H54 (cell line): ENCODE measurements around the gene CYSLTR2.

Source experiments
- DNase-seq: peaks from one replicate; pipeline ENCODE4 v3.0.0; 2011; ENCODE audit warnings: low spot score, mixed read lengths; ENCODE audit not compliant: insufficient read length
- FAIRE-seq: peaks from 3 replicates; lab custom pipeline; 2011; peaks lifted over from hg19 to GRCh38; lab: Jason Lieb, UNC
- POLR2A ChIP-seq: IDR thresholded peaks from 2 replicates; pipeline ENCODE4 v1.6.1; 2011; ENCODE audit warnings: low read depth, mild to moderate bottlenecking, low read length

Gene CYSLTR2

DNA sequence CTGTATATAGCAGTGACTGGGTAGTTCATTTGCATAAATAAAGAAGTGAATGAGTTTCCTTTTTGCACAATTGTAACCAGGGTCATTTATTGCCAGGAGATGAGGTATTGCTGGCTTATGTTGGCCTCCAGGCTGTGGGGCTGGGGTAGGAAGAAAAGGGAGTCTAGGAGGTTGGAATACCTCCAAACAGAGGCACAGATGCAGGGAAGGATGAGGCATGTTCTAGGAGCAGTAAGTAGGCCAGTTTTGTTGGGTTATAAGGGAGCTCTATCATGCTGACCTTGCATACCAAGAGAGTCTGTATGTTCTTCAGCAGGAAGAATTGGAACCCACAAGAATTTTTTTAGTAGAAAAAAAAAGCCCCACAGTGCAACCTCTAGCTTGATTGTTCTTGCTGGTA lies 17.2 kb upstream of the CYSLTR2 start:
- FAIRE-seq (no peak), DNase-seq (no peak)
- no peak for TF ChIP-seq POLR2A

DNA sequence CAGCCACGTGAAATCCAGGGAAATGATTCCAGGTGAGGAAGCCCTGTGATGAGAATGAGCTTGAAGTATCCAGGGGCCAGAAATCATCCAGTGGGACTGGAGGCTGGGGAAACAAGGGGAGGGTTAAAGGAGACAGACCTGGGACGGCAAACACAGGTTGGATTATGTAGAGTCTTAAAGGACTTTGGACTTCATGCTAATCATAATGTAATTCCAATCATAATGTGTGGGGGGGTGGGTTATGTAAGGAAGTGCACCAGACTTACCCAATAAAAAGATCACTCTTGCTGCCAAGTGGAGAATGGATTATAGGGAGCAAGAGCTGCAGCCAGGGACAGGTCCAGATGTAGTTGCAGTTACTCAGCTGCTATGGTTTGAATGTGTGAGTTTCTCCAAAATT lies 16.1 kb upstream of the CYSLTR2 start:
- no peak for TF ChIP-seq POLR2A
- FAIRE-seq (no peak), DNase-seq (no peak)

DNA sequence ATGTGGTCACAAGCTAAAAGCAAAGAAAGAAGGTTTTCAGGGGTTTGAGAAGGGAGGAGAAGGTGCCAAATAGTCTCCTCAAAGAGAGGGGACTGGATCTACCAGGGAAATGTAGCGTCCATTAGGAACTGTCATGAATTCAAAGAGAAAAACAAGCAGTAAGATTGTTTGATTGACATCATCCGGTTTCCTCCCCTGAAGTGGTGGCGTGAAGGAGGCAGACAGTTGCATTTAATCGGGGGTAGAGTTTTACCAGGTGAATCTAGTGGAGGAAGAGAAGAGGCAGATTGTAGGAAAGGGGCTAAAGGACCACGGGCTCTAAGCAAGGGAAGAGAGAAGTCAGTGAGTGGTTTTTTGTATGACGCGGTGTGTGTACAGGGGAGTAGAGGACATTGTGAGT lies 13.0 kb upstream of the CYSLTR2 start:
- TF ChIP-seq POLR2A = no peak
- FAIRE-seq (no peak), DNase-seq (no peak)

DNA sequence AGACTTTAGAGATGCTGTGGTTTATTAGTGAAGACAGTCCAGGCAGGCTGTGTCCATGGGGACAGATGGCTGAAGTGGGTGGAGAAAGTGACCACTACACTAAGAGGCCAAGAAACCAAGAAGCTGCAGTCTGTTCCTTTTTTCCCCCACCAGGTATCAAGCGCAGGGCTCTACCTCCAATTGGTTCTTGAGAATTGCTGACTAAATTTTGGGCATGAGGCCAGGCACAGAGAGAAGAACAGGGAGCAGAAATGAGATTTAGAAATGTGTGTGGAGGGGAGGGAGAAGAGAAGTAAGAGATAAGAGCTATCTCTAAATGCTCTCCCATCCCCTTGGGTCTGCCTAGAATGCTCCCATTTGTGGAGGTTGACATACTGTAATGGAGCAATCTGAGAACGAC lies 12.3 kb upstream of the CYSLTR2 start:
- no peak for TF ChIP-seq POLR2A
- FAIRE-seq (no peak), DNase-seq (no peak)

DNA sequence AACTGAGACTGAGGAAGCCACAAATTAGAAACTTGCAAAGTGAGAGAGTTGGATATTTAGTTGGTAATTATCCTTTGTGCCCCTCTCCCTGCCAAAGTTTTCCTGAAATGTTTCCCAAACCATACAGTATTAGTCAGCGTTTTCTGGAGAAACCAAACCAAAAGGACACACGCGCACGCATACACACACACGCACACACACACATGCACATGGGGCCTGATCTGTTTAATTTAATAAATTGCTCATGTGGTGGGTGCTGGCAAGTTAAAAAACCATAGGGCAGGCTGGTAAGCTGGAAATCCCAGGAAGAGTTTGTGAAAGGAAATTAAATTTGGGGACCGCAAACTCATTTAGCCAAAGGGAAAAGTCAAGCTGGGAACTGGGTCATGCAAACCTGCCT lies 11.7 kb upstream of the CYSLTR2 start:
- FAIRE-seq = no peak
- no peak for TF ChIP-seq POLR2A
- DNase-seq = no peak

- DNase-seq (no peak), FAIRE-seq (no peak)
- TF ChIP-seq POLR2A = no peak
These were observed 10.6 kb upstream of the CYSLTR2 start for GRCh38 chr13:48643159-48643558.

DNA sequence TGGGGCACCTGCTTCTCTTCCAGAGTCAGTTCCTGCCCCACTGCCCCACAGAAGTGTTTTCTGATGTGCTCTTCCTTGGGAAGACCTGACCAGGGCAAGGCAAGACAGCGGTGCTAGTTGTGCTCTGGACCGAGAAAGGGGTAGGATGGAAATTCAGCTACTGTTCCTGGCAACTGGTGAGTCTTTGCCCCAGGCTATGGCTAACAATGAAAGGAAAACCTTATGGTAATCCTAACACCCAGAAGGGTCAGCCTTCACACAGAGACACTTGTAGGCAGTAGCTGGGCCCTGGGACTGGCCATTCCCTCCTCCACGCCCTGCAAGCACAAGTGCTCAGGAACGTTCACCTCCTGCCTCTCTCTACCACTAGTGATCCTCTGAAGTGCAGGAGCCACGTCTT lies 9.6 kb upstream of the CYSLTR2 start:
- TF ChIP-seq POLR2A = no peak
- no peak for FAIRE-seq
- no peak for DNase-seq

DNA sequence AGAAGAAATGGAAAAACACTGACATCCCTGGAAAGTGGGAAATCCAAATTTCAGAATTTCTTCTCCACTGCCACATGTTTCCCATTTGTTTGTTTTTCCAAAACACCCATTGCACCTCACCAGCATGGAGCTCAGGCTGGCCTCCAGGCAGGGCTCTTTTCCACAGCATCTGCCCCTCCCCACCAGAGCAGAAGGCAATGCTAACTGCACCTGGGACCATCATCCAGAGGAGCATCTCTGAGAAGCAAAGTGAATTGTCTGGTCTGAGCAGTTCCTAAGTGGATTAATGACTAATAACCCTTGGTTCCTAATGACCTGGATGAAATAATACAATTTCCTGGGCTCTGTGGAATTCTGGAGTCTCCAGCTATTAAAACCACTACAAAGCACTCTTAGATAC lies 8.8 kb upstream of the CYSLTR2 start:
- FAIRE-seq (no peak), DNase-seq (no peak)
- TF ChIP-seq POLR2A = no peak

DNA sequence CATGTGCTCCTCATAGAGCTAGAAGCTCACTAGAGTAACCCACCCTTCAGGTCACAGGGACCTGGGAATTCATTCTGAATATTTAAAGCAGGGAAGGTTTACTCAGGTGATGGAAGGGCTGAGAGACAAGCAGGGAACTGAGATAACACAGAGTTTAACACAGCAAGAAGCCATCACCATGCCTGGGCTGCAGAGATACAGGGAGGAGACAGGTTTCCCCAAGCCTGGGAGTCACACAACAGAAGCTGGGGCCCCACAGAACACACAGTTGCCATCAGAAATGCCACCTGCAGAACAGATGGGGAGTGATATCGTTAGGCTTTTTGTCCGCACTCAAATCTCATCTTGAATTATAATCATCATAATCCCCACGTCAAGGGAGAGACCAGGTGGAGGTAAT lies 7.9 kb upstream of the CYSLTR2 start:
- FAIRE-seq (no peak), DNase-seq (no peak)
- TF ChIP-seq POLR2A = no peak

- no peak for FAIRE-seq
- TF ChIP-seq POLR2A = no peak
- DNase-seq = no peak
These were observed 6.9 kb upstream of the CYSLTR2 start for GRCh38 chr13:48646791-48647190.

- FAIRE-seq = no peak
- no peak for TF ChIP-seq POLR2A
- no peak for DNase-seq
These were observed 6.1 kb upstream of the CYSLTR2 start for GRCh38 chr13:48647625-48648024.

DNA sequence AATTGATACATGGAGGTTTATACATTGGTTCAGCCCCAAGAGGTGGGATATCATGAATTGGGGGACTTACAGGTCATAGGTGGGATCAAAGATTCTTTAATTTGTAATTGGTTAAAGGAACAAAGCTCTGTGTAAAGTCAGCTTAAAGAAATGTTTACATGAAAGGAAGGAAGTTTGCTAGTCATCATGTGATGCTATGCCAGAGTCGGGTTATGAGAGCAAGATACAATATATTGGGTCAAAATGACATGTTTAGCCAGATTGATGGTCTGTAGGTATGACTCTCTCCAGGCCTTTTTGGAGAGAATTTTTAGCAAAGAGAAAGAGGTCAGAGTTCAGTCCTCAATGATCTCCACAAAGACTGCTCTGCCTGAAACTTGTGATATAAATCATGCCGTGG lies 5.3 kb upstream of the CYSLTR2 start:
- FAIRE-seq (no peak), DNase-seq (no peak)
- TF ChIP-seq POLR2A = no peak

- no peak for TF ChIP-seq POLR2A
- DNase-seq (no peak), FAIRE-seq (no peak)
These were observed 768 bp upstream of the CYSLTR2 start for GRCh38 chr13:48652851-48653471.

- TF ChIP-seq POLR2A = no peak
- FAIRE-seq (no peak), DNase-seq (no peak)
These were observed 782 bp downstream of the CYSLTR2 start for GRCh38 chr13:48654511-48654910.

GRCh38 chr13:48655291-48655690 lies 1.6 kb downstream of the CYSLTR2 start:
- no peak for TF ChIP-seq POLR2A
- DNase-seq (no peak), FAIRE-seq (no peak)

- FAIRE-seq (no peak), DNase-seq (no peak)
These were observed 2.9 kb downstream of the CYSLTR2 start for GRCh38 chr13:48656608-48657007.

More at GRCh38 chr13:48656608-48657007, 2.9 kb downstream of the CYSLTR2 start:
- no peak for TF ChIP-seq POLR2A
